GM21528 (cell line): ENCODE results near the gene CD247.

Experiments
- ATAC-seq: cut with Tn5 transposase; IDR thresholded peaks from one replicate; pipeline ENCODE4 v1.9.1; 2021; ENCODE audit warnings: mild to moderate bottlenecking, moderate library complexity; ENCODE audit not compliant: unreplicated experiment, low FRiP score

Gene CD247

DNA sequence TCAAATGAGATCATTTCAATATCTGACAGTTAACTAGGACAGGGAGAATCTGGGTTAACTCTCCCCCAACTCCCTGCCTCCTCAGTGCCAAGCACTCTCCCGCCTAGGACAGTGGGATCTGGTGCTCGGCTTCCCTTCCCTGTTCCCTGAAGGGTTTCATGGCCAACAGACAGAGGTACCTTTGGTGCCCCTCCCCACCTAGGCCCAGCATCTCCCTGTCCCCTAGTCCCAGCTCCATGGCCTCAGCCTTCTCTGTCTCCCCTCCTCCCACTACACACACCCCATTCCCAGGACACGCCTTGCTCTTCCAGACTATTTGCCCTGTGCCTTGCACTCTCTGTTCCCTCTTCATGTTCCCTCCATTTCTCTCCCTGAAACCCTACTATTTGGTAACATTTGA is 77.1 kb downstream of the CD247 start:
- ATAC-seq: no peak

DNA sequence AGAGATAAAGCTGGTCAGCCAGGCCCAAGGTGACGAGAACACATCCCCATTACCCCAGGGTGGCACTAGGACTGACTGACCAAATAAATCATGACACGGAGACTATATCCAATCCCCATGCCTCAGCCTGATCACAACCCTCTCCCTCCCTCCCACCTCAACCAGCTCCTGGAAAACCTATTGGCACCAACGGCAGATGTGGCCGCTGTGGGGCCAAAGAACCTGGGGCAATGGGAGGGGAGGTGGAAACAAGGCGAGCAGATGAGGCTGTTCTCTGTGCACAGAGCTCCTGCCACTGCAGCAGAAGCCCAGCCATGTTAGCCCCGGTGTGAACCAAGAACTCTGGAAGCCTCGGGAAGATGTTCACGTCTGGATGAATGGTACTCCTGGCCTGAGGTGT is 77.6 kb downstream of the CD247 start:
- ATAC-seq: no peak

DNA sequence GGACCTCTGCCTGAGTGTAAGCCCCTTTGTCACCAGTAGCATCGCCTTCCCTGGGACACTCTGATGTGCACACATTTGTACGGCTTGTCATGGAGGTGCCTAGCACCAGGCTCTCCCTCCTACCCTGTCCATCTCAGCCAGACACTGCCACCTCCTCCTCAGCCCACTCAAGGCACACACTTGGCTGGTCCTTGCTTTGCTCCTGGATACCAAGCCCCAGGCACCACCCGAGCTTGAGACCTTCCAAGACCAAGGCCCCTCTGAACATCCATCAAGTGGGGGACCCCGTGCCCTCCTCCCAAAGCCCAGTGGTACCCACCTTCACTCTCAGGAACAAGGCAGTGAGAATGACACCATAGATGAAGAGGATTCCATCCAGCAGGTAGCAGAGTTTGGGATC is 78.0 kb downstream of the CD247 start:
- no peak for ATAC-seq

DNA sequence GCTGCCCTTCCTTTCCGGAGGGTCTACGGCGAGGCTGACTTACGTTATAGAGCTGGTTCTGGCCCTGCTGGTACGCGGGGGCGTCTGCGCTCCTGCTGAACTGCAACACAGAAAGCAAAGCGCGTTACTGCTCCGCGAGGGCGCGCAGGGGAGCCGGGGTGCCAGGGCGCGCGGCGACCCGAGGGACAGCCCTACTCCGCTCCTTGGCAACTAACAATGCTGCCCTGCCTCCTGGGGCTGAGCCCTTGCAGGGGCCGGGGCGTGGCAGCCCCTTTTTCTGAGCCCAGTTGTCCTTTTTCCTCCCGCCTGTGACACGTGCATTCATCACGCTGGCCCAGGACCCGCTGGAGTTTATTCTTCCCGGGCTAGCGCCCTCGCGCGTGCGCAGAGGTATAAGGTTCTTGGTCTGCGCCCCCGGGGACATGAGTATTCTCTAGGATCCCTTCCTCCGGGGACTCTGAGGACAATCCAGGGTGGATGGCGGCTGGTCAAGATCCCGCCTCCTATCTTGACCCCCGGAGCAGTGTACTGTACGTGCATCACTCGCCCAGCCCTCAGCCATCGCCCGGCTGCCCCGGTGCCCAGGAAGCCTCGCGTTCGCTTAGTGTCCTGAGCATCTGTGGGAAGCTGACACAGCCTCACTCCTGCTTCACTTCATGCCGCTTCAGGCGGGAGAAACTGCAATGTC is 78.9 kb downstream of the CD247 start:
- ATAC-seq: no peak

DNA sequence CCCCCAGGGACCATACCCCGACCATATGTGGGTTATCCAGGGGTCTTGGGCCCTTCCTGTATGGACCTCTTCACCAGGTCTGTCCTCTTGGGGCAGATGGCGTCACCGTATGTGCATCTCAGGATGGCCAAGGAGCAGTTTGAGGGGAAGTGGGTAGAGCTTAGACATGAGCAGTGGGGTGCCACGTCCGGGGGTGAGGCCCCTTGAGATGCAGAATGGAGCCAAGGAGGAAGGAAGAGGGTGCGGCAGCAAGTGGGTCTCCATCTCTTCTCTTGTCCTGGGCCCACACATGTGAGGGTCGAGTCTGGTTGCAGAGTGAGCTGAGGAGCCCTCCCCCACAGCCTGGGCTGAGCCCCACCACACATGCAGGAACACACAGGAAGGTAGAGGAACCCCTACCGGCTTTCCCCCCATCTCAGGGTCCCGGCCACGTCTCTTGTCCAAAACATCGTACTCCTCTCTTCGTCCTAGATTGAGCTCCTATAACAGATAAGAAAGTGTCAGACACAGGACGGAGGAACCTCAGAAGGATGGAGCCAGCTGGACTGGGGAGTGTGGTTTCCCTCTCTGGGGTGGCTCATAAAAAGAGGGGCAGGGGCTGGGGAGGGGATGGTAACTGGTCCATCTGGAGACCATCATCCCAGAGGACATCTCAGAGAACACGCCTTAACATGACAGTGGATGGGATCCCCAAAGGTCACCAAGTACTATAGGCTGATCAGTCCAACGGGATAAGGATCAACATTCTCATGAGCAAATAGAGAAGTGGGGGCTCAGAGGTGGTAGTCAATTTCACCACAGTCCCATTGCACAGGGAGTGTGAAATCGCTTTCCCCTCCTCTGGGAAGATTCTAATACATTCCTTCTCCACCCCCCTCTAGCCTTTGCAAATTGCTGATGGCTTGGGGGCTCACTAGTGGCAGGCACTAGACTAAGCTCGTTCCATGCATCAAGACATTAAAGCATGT is 79.9 kb downstream of the CD247 start:
- no peak for ATAC-seq

DNA sequence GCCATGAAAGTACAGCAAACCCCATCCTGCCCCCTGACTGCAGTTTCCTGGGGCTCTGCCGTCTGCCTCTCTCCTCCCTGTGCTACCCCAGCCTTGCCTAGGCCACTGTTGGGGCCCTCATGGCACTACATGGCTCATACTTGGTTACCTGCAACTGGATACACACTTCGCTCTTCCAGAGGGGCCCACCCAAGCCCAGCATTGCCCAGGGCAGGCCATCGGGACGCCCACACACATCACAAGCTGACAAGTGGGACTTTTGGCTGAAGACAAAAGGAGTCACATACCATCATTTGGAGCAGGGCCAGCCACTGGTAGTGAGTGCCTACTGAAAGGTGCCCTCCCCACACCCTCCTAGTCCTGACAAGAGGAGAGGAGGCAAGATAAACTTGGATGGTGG is 82.8 kb downstream of the CD247 start:
- no peak for ATAC-seq

DNA sequence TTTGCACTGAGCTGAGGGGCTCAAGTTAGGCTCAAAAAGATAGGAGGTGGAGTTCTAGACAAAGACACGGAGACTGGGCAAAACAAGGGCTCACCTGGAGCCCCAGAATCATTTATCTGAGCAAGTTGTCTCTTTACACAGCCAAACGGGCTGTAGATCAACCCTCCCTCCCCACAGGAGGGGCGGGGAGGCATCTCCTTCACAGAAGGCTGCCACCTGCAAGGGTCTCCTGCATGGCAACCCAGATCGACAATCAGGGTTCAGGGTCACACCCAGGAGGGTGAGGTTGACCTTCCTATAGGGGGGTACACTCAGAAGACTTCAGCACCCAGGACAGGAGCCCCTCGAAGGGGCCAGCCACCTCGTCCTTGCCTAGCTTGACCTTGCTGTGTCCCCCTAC is 84.0 kb downstream of the CD247 start:
- no peak for ATAC-seq

DNA sequence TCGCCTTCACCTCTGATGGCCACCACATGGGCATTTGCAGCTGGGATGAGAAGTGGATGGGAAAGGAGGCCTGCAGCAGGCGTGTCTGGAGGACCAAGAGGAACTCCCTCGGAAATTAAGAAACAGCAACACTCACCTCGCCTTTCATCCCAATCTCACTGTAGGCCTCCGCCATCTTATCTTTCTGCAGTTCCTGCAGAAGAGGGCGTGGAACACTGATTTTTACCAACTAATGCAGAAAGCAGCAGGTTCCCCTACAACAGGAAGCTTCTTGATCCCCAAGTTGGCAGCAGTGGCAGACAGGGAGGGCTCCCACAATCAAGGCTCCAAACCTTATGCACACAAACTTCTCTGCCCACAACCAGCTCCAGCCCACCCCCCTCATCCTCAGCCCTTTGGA is 84.4 kb downstream of the CD247 start:
- ATAC-seq: no peak

DNA sequence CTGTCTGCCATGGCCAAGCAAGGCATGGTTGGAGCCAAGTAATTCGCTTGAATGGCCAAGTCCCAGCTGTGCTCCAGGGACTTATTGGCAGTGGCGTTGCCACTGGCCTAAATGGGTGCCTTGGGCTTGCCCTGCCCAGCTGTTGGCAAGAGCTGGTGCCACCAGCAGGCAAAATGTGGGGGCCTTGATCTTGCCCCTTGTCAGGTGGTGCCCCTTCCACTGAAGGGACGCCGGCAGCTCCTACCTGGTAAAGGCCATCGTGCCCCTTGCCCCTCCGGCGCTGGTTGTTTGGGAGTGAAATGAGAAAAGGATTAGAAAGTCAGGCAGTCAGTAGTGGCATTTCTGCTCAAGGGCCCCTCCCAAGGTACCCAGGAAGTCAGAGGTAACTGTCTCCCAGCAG is 85.5 kb downstream of the CD247 start:
- ATAC-seq: no peak

DNA sequence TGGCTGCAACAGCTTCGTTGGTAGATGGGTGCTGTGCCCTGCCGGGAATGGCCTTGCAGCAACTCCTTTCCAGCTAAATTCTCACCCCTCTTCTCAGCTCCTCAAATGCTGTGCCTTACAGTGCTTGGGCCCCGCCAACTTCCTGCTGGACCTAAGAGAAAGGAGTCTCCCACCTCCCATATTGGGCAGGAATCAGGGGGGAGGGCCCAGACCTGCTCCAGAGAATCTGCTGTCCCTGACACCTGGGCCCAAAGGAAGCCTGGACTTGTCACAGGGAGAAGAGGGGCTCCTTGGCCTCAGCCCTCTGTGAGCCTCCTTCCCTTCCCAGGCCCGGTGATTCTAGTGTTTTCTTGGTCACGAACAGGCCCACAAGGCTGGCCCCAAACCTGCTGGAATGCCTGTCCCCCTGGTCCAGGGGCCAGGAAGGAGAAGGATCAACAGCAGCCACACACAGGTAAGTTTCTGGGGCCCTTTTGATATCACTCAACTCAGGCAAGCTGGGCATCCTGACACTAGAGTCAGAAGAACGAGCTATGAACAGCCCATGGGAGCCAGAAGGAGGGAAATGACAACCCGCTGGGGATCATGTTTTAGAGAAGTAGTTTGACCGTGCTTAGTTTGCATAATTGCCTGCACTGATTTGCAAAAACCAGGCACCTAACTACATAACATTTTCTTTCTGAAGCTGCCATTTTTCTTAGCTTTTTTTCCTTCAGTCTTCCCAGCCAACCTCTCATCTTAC is 86.2 kb downstream of the CD247 start:
- no peak for ATAC-seq

DNA sequence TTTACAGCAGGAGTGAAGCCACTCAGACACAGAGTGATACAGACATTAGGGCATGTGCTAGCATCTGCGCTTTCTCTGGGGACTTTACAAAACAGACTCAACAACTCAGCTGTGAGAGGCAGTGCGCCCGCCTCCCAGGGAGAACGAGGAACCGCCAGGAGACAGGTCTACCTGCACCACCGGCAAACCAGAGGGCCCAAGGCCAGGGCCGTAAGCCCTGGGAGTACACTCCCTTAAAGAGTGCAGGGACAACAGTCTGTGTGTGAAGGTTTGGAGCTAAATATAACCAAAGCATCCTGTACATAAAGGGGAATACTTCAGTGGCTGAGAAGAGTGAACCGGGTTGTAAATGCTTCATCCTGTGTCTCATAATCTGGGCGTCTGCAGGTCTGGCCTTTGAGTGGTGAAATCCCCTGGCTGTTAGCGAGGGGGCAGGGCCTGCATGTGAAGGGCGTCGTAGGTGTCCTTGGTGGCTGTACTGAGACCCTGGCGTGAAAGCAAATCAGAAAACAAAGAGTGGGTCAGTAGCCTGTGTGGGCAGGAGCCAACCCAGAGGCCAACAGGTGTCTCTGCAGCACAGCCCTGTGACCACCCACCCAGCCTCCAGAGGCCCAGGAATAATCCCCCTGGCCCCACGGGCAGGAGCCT is 86.9 kb downstream of the CD247 start:
- ATAC-seq: no peak

DNA sequence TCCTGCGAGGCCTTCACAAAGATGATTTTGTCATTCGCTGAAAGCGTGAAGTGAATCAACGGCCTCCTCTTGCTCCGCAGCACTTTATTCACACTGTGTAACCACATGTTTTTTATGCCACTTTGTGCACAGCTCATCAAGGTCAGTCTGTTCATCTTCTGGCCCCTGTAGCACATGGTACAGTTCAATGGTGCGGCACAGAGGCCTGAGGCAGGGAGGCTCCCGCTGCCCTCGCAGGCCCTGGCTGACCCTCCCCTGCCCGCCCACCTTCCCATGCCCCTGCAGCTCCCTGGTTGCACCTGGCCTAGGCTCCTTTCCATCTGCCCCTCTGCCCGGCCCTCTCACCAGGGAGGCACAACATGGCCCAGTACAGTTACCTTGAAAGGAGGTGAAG is 87.5 kb downstream of the CD247 start:
- ATAC-seq: no peak

DNA sequence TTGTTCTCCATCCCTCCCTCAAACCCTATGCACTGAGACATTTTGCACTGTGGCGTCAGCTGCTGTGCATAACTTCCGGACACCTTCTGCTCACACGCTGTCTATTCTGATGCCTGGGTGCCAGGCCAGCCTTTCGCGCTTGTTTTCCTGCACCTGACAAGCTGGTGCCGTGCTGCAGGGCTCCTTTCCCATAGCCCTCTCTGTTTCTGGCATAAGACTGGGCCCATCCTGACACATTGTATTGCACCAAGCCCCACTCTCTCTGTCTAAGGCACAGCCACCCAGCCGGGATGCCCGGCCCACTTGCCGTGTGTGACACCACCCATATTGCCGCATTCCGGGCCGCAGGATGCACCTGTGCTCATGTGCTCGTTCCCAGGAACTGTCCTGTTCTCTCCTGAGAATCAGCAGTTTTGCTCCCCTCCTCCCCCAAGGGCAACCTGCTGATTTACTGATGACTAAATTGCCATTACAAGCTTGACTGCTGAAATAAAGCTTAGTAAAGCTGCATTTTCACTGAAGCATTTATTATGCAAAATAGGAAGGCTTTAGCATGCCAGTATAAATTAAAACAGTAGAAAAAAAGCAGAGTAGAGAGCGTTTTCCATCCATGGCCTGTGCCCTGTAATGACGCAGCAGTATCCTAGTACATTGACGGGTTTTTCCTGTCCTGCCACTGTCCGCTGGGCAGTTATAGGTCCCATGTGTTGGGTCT is 88.0 kb downstream of the CD247 start:
- no peak for ATAC-seq

DNA sequence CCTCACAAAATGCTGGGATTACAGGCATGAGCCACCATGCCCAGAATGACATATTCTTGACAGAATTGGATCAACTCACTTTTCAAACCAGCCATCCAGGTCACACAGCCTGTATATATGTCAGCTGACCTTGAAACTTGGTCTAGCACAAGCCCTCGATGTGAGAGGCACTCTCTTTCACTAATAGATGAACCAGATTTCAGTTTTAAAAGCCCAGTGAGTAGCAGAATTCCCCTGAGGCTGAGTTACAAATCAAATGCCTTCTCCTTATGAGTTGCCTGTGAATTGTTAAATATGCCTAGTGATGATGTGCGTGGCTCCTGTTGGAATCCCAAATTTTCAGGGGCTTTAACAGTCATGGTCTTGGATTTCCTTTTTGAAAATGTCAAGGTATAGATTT is 88.7 kb downstream of the CD247 start:
- ATAC-seq: no peak

DNA sequence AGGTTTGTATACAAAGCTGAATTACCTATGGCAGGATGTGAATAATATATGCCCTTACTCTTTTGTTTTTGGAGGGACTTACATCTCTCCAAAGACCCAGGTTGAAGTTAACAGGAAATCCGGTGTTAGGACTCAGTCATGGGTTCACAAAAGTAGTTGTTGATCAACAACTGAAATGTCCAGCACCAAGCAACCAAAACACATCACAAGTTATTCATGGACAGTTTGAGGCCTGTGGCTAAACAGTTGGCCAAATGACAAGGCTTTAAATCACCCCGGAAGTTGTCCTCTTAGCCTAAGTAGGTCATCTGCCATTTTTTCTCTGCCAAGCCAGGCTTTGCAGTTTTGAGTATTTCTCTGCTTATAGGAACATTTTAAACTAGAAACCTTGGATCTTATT is 89.9 kb downstream of the CD247 start:
- ATAC-seq: no peak

DNA sequence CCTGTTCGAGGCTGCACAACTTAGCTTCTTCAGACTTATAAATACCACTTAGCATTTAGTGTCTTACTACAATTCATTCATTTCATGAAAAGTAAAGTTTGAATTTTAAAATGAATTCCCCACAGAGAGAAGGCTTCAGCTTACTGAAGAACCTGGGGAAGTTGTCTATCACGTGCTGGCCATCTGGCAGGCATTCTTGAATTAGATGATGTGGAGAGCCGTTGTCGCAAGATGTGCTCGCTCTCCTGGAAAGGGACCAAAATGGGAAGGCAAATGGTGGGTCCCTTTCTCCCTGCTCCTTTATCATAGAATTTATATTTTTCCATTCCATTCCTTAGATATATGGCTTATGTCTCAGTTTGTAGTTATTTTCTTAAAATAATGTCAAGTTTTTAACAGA is 90.5 kb downstream of the CD247 start:
- no peak for ATAC-seq

DNA sequence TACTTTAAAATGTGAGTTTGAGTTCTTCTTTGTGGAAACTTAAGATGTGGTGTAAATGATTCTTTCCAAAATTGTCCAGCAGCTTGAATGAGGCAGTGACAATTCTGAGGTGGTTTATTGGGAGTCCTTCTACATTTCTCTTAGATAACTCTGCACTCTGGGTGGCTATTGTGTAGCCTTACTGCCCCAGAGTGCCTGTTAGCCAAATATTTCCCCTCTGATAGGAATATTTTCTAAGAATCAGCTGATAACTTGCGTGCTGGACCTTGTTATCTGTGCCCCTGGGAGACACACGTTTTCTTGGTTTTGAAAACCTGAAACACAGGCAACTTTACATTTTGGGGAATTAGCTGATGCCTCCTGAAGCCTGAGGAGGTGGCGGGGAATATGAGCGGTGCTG is 91.6 kb downstream of the CD247 start:
- ATAC-seq: no peak

DNA sequence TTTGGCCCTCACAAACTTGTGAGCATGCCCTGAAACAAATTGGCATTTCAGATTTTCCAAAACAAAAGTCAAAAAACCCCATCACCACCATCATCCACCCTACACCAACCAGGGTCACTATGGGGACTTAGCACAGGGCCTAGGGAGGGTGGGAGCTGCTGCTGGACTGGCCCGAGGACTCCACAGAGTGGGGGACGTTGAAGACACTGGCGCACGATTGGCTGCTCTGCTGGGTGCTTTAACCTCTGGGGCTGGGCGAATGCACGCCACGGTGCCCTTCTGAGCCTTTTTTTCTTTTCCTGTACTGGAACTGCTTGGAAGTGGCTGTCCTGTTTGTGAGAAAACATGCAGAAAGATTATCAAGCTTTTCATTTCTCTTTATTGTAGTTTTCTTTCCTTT is 92.8 kb downstream of the CD247 start:
- ATAC-seq: no peak

DNA sequence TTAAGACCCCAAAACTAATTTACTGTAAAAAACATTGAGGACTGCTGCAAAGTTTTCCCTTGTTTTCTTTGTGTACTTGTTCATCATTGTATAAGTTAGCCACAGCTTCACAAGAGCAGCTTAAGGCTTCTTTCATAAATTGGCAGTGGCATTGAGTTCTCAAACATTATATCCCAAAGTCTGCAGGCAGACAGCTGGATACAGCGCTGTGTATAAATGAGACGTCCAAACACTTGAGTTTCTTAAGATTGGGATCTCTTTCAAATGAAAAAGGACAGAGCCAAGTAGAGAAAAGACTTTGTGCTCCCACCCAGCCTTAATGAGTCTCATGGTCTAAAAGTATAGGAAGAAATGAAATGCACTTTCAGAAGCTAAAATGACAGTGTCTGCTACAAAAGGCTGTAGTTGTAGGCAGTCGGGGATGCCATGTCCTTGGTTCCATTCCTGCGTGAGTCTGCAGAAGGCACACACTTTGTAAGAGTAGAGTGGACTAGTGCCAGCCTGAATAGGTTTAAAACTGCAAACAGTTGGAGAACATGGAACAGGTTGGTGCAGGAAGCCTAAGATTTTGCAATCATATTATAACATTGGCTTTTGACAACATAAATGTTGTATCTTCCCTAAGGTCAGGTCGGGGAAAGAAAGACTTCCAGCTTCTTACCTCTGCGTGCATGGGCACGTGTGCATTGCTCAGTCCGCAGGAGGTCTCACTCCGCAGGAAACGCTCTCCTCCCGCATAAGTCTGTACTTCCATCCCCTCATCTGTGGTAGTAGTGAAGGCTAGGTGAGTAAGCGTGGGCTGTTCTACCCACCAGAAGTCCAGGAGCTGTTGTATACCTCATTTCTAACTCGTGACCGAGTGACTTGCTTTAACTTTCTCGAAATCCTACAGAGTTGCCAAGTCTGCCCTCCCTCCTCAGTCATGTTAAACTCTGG is 94.4 kb downstream of the CD247 start:
- ATAC-seq: no peak
